K562 (cell line): ENCODE results near the gene SRPK3. TPM values are rescaled to one million over a fixed set of nuclear protein-coding genes. Genes with fewer than 3 reads are reported as not detected.

Experiments
- DMBX1 ChIP-seq: fragments of 250-450 bp; sonication (Bioruptor Pico); IDR thresholded peaks from 2 replicates; pipeline ENCODE4 v1.8.0; 2022; ENCODE audit warnings: inconsistent platforms, mild to moderate bottlenecking, moderate library complexity, borderline replicate concordance
- KAT2B ChIP-seq: IDR thresholded peaks from one replicate; pipeline ENCODE4 v1.6.1; 2012; ENCODE audit warnings: low read depth, mild to moderate bottlenecking, control low read depth, inconsistent platforms, low read length, moderate library complexity
- PCBP2 ChIP-seq: fragments of 200-400 bp; formaldehyde crosslinking; IDR thresholded peaks from 2 replicates; pipeline ENCODE4 v1.6.1; 2018; ENCODE audit warnings: low read length, low read depth, mild to moderate bottlenecking, moderate library complexity; ENCODE audit not compliant: poor library complexity, severe bottlenecking
- POLR3A ChIP-seq: IDR thresholded peaks from 2 replicates; pipeline ENCODE4 v1.6.1; 2011; ENCODE audit warnings: borderline replicate concordance, mild to moderate bottlenecking, moderate library complexity; ENCODE audit not compliant: insufficient read length, insufficient read depth; ENCODE audit errors: extremely low read depth
- PRPF4 ChIP-seq: fragments of 200-400 bp; formaldehyde crosslinking; IDR thresholded peaks from one replicate; pipeline ENCODE4 v1.6.1; 2017; ENCODE audit warnings: low read length, low read depth, mild to moderate bottlenecking; ENCODE audit not compliant: insufficient read depth, poor library complexity, severe bottlenecking
- RBFOX2 ChIP-seq: fragments of 200-400 bp; formaldehyde crosslinking; IDR thresholded peaks from 2 replicates; pipeline ENCODE4 v1.6.1; 2017; ENCODE audit warnings: low read depth, mild to moderate bottlenecking, low read length, moderate library complexity
- SAP30 ChIP-seq: fragments of 200-600 bp; sonication (generic); IDR thresholded peaks from 2 replicates; pipeline ENCODE4 v1.6.1; 2012; ENCODE audit warnings: borderline replicate concordance, low read depth, mild to moderate bottlenecking, moderate library complexity, low read length, control low read depth, inconsistent platforms; ENCODE audit not compliant: insufficient read depth, poor library complexity, severe bottlenecking
- ZNF507 ChIP-seq: conservative IDR thresholded peaks from 2 replicates; pipeline ENCODE4 v1.6.1; 2017; ENCODE audit warnings: missing genetic modification characterization, missing compliant biosample characterization
- ZNF785 ChIP-seq: fragments of 250-450 bp; sonication (Bioruptor Pico); IDR thresholded peaks from 2 replicates; pipeline ENCODE4 v1.4.0; 2020; ENCODE audit warnings: mild to moderate bottlenecking
- polyA plus RNA-seq, 8 experiments: library from polyadenylated mRNA; depleted of rRNA in 4 of 8; stranded (reverse) in 5 of 8; unstranded in 3 of 8; fragments of >200 nt; fragmentation: Nextera tagmentation in 2 of 8; fragmentation: Illumina TruSeq in 1 of 8; extraction: Ambion mirVana in 2 of 8; extraction: Trizol in 1 of 8; gene quantifications; 2 replicates each; pipeline versions ENCODE4 v1.2.1 to v1.2.3, GENCODE V29; 2011 to 2014; ENCODE audit warnings: inconsistent platforms in 1 of 8, missing spikeins in 1 of 8
- total RNA-seq, 7 experiments: library from RNA; depleted of rRNA in 6 of 7; stranded (reverse); fragments of >200 nt in 6 of 7; fragmentation: Illumina TruSeq in 2 of 7; extraction: Trizol in 2 of 7; gene quantifications; 2 replicates each; pipeline versions ENCODE4 v1.2.1 to v1.2.3, GENCODE V29; 2011 to 2021; ENCODE audit warnings: low replicate concordance in 1 of 7
- TF ChIP-seq, protein P1 (sequence below): IDR thresholded peaks from 2 replicates; pipeline ENCODE4 v1.6.1; 2011; ENCODE audit warnings: borderline replicate concordance, low read depth, mild to moderate bottlenecking, moderate library complexity, low read length; ENCODE audit not compliant: insufficient read depth, poor library complexity, severe bottlenecking
- TF ChIP-seq, protein P2 (sequence below): sonication (generic); formaldehyde crosslinking; IDR thresholded peaks from 2 replicates; pipeline ENCODE4 v1.8.1; 2023; ENCODE audit warnings: mild to moderate bottlenecking, missing genetic modification reagents
- TF ChIP-seq, protein P3 (sequence below): fragments of 450-650 bp; IDR thresholded peaks from 2 replicates; pipeline ENCODE4 v1.6.1; 2018; ENCODE audit not compliant: partially characterized antibody
- TF ChIP-seq, protein P4 (sequence below), 3 experiments: fragments of 200-800 bp in 1 of 3; sonication (Bioruptor generic) in 1 of 3; sonication (generic) in 1 of 3; formaldehyde crosslinking in 1 of 3; IDR thresholded peaks; 2 replicates each; pipeline versions ENCODE4 v1.6.1 to v1.8.0; 2016 to 2022; ENCODE audit warnings: mild to moderate bottlenecking in 2 of 3, missing compliant biosample characterization in 2 of 3, missing genetic modification characterization in 2 of 3, missing genetic modification reagents in 1 of 3

Gene SRPK3
- total and polyA plus RNA-seq, 9 of the 15 experiments (the other 6 are each of a cell fraction or from before 2014, with no cell fraction given): 0.01 to 0.09 (median 0.04) TPM; not detected in 2

DNA sequence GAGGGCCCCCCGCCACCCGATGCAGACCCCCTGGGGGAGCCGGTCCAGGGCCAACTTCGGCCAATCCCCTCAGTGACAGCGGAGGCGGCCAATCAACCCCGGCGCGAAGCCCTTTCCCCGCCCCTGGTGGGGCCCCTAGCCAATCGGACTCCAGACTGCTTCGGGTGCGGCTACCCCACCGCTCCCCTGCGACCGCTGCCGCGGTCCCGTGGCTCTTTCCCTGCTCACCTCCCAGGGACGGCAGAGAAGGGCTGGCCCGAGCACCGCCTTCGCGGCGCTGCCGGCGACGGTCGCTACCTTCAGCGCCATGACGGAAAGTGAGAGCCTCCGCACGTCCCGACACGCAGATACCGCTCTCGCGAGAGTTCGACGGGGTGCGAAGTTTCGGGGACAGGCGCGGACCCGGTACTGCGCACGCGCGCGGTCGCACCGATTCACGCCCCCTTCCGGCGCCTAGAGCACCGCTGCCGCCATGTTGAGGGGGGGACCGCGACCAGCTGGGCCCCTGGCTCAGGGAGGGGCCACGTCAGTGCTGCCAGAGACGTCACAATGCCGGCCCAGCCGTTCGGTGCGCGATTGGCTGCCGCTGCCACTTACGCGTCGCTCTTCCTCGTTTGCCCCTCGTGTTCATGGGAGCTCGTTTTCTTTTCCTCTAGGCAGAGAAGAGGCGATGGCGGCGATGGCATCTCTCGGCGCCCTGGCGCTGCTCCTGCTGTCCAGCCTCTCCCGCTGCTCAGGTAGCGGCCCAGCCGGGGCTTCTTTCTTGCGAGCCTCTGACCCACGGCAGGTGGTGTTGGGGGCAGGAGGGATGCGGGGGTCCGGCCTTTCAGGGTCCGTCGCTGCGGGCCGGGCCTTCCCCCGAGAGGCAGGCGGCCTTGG lies 13.4 kb downstream of the SRPK3 start, which contains the start of the genes IDH3G and SSR4 (continued):
- TF ChIP-seq, protein P1, sequence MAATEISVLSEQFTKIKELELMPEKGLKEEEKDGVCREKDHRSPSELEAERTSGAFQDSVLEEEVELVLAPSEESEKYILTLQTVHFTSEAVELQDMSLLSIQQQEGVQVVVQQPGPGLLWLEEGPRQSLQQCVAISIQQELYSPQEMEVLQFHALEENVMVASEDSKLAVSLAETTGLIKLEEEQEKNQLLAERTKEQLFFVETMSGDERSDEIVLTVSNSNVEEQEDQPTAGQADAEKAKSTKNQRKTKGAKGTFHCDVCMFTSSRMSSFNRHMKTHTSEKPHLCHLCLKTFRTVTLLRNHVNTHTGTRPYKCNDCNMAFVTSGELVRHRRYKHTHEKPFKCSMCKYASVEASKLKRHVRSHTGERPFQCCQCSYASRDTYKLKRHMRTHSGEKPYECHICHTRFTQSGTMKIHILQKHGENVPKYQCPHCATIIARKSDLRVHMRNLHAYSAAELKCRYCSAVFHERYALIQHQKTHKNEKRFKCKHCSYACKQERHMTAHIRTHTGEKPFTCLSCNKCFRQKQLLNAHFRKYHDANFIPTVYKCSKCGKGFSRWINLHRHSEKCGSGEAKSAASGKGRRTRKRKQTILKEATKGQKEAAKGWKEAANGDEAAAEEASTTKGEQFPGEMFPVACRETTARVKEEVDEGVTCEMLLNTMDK: peak; percentile 95
- TF ChIP-seq PRPF4 (no peak), ZNF507 (no peak), KAT2B (no peak), SAP30 (peak; percentile 57), POLR3A (no peak), PCBP2 (no peak), DMBX1 (CRISPR knock-in tag) (no peak), ZNF785 (CRISPR knock-in tag) (no peak), RBFOX2 (peak; percentile 96)
- TF ChIP-seq, protein P2, sequence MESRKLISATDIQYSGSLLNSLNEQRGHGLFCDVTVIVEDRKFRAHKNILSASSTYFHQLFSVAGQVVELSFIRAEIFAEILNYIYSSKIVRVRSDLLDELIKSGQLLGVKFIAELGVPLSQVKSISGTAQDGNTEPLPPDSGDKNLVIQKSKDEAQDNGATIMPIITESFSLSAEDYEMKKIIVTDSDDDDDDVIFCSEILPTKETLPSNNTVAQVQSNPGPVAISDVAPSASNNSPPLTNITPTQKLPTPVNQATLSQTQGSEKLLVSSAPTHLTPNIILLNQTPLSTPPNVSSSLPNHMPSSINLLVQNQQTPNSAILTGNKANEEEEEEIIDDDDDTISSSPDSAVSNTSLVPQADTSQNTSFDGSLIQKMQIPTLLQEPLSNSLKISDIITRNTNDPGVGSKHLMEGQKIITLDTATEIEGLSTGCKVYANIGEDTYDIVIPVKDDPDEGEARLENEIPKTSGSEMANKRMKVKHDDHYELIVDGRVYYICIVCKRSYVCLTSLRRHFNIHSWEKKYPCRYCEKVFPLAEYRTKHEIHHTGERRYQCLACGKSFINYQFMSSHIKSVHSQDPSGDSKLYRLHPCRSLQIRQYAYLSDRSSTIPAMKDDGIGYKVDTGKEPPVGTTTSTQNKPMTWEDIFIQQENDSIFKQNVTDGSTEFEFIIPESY: no peak
- TF ChIP-seq, protein P3, sequence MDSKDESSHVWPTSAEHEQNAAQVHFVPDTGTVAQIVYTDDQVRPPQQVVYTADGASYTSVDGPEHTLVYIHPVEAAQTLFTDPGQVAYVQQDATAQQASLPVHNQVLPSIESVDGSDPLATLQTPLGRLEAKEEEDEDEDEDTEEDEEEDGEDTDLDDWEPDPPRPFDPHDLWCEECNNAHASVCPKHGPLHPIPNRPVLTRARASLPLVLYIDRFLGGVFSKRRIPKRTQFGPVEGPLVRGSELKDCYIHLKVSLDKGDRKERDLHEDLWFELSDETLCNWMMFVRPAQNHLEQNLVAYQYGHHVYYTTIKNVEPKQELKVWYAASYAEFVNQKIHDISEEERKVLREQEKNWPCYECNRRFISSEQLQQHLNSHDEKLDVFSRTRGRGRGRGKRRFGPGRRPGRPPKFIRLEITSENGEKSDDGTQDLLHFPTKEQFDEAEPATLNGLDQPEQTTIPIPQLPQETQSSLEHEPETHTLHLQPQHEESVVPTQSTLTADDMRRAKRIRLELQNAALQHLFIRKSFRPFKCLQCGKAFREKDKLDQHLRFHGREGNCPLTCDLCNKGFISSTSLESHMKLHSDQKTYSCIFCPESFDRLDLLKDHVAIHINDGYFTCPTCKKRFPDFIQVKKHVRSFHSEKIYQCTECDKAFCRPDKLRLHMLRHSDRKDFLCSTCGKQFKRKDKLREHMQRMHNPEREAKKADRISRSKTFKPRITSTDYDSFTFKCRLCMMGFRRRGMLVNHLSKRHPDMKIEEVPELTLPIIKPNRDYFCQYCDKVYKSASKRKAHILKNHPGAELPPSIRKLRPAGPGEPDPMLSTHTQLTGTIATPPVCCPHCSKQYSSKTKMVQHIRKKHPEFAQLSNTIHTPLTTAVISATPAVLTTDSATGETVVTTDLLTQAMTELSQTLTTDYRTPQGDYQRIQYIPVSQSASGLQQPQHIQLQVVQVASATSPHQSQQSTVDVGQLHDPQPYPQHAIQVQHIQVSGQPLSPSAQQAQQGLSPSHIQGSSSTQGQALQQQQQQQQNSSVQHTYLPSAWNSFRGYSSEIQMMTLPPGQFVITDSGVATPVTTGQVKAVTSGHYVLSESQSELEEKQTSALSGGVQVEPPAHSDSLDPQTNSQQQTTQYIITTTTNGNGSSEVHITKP: no peak
- TF ChIP-seq, protein P4, sequence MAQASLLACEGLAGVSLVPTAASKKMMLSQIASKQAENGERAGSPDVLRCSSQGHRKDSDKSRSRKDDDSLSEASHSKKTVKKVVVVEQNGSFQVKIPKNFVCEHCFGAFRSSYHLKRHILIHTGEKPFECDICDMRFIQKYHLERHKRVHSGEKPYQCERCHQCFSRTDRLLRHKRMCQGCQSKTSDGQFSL (CRISPR knock-in tag; IDR thresholded peaks at IDR 0.05): peak; percentile 99
- TF ChIP-seq, protein P4 (tag; IDR thresholded peaks at IDR 0.05): peak in 1 of 2 experiments; percentile 94; a peak in 2 of 4 replicates
